ENCODE results near the gene LCK.

LCK gene

GRCh38 chr1:32327204-32327603, 76.1 kb downstream of the LCK start:
- DNase-seq (ENCODE audit: low spot score) = no peak

DNA sequence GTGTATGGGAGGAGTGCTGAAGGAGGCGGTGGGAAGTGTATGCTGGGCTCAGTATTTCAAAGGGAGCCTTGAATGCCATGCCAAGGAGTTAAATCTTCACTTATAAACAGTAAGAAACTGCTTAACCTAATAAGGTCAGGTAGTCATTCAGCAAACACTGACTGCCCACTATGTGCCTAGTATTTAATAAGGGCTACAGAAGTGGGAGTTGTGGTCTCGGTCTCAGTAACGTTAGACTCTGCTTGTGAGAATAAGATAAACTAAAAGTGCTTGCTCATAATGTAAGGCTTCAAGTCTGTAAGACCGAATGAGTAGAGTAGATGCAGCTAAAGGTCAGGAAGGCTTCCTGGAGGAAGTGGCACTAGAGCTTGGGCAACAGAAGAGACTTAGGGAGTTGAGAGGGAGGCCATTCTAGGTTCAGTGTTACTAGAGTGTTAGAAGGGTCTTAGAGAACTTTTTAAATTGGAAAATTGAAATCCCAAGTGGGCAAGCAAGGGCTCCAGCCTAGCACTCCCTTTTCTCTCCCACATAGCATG, 78.9 kb downstream of the LCK start:
- no peak for DNase-seq (ENCODE audit: low spot score)

GRCh38 chr1:32330558-32331151, 79.6 kb downstream of the LCK start:
- DNase-seq (ENCODE audit: low spot score) = no peak

DNA sequence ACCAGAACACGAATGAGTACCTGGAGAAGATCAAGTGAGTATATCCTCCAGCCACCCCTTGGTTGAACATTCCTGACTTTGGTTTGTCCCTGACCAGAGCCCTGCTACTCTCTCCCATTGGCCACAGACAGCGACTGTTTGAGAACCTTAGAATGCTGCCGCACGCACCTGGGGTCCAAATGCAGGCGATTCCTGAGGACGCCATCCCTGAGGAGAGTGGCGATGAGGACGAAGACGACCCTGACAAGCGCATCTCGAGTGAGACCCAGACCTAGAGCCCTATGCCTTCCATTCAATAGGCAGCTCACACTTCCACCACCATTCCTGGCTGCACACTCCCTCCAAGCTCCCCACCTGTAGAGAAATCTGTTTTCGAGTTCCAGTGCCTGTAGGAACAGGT, 80.5 kb downstream of the LCK start:
- DNase-seq (ENCODE audit: low spot score) = no peak

DNA sequence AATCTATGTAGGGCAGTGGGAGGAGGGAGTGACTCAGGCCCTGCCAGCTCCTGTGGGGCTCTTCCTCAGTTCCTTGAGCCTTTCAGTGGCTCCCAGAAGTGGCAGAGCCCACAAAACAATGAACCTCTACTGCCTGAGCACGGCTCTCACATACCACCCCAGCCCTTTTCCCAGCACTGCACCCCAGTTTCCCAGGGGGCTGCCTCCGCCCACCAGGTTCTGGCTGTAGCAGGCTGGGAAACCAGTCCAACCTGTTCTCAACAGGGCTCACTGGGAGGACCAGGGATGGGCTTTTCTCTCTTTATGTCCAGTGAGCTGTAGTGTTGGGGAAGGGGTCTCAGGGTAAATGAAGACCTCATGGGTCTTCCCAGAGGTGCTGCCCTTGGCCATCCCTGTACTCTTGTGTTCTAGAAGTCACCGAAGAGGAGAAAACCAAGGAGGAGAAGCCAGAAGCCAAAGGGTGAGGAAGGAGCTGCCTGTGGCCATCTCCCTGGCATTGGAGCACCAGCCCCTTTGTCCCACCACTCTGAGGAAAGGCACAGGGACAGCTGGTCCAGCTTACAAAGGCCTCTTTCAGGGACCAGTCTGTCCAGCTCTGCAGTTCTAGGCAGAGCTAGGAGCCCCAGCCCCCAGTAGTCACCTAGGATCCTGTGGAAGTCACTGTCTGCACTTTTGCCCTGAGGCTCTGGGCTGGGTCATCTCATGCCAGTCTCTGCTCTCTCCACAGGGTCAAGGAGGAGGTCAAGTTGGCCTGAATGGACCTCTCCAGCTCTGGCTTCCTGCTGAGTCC, 81.4 kb downstream of the LCK start:
- DNase-seq (ENCODE audit: low spot score) = no peak

DNA sequence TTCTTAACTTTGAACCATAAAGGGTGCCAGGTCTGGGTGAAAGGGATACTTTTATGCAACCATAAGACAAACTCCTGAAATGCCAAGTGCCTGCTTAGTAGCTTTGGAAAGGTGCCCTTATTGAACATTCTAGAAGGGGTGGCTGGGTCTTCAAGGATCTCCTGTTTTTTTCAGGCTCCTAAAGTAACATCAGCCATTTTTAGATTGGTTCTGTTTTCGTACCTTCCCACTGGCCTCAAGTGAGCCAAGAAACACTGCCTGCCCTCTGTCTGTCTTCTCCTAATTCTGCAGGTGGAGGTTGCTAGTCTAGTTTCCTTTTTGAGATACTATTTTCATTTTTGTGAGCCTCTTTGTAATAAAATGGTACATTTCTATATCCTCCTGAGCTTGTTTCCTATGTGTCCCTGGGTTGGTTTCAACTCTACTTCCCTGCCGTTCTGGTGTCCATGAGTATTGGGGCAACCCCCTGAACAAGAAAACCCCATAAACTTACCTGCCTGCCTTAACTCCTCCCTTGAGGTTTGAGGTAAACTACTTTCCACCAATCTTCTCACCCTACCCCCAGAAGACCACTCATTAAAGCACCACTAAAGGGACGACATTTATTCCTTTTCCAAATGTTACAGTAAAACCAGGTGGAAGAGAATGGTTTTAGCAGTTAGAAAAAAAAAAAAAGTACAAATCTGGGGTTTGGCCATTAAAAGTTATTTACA, 82.3 kb downstream of the LCK start:
- DNase-seq (ENCODE audit: low spot score) = no peak

DNA sequence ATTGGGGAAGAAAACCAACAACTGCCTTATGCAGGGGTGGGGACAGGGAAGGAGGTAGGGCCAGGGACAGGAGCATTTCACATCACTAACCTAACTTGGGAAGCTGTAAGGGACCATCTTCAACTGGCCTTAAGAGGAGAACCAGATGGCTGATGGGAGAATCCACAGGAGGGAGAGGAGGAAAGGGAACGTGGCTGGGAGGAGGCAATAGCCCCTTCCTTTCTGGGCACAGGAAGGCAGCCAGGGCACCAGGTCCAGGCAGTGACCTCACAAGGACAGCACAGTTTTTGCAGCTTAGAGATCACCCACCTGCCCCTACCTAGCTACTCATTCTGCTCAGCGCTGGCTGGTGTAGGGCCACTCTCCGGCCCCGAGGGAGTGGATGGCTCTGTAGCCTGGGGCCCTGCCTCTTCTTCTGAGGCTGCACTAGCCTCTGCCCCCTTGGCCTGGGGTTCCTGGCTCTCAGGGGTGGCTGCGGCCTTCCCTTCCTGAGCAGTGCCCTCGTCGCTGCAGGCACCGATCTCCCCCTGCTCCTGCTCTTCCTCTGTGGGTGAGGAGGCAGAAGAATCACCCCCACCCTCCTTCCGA, 83.3 kb downstream of the LCK start:
- no peak for DNase-seq (ENCODE audit: low spot score)

DNA sequence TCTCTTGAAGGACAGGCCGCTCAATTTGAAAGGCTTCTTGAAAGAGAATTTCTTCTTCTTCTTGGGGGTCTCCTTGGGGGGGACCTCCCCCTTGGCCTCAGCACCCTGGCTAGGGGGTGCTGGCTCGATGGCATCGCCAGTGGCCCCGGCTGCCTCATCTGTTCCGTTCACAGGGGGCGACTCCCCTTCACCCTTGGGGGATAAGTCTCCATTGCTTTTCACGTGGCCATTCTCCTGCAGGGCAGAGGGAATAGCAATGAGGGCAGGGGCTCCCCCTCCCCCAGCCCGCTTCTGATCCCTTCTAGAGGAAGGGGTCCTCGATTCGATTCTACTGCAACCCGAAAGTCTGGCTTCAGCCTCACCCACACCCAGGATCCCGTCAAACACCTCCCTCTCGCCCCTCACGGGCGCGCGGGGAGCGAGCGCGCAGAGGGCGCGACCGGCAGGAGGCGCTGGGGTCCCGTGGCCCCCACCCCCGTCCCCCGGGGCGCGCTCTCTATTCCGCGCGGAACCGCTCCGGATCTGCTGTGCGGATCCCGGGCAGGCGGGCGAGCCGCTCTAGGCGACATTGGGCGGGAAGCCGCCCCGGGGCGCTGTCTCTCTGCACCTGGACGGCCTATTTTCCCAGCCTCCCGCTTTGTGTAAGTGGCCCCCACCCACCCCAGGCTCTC, 83.9 kb downstream of the LCK start:
- DNase-seq (ENCODE audit: low spot score) = peak; percentile 54

DNA sequence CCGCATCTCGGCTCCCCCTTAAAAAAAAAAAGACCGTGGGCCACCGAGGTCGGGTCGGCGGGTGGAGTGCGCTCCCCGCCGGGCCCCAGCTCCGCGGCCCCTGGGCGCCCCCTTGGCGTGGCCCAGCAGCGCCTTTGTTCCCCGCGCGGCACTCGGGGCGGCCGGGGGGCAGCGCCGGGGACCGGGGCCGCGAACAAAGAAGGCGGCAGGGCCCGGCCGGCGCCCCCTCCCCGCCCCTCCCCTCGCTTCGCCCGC, 84.4 kb downstream of the LCK start:
- no peak for DNase-seq (ENCODE audit: low spot score)
